Ovary (tissue), 9 donors: ENCODE measurements around the gene FSTL3. TPM values are rescaled to one million over a fixed set of nuclear protein-coding genes. Genes with fewer than 3 reads are reported as not detected.

Experiments used
- DNase-seq, 5 donors: peaks; one replicate each; pipeline ENCODE4 v3.0.0-alpha.2; 2019 to 2020
- H3K27ac ChIP-seq, 2 donors: fragments of 200-600 bp; one replicate each; pipeline versions ENCODE4 v1.5.1 to v1.8.0; 2019 to 2022
- H3K27me3 ChIP-seq: fragments of 200-600 bp; one replicate; pipeline ENCODE4 v1.8.0; 2022
- H3K36me3 ChIP-seq: fragments of 200-600 bp; sonication (generic); one replicate; pipeline ENCODE4 v1.5.1; 2019
- H3K4me1 ChIP-seq: one replicate; pipeline ENCODE4 v1.8.1; 2013; ENCODE audit warnings: mild to moderate bottlenecking, moderate library complexity; ENCODE audit not compliant: insufficient read depth
- H3K4me3 ChIP-seq: fragments of 200-600 bp; sonication (generic); one replicate; pipeline ENCODE4 v1.5.1; 2017
- H3K9me3 ChIP-seq, 2 donors: fragments of 200-600 bp in 1 of 2; sonication (generic) in 1 of 2; one replicate each; pipeline versions ENCODE4 v1.5.1 to v1.8.1; 2013 to 2019; ENCODE audit warnings: mild to moderate bottlenecking in 1 of 2, moderate library complexity in 1 of 2
- EP300 ChIP-seq: sonication (generic); formaldehyde crosslinking; IDR thresholded peaks from one replicate; pipeline ENCODE4 v1.6.1; 2017; ENCODE audit warnings: antibody characterized with exemption
- POLR2A ChIP-seq: fragments of 450-650 bp; IDR thresholded peaks from one replicate; pipeline ENCODE4 v1.6.1; 2017; ENCODE audit warnings: antibody characterized with exemption, mild to moderate bottlenecking, moderate library complexity
- WGBS, 3 donors: extraction: QIAGEN DNeasy Blood & Tissue Kit in 1 of 3; methylation state at CpG; one replicate each; pipeline versions ENCODE4 v1.1.5 to v1.1.7; 2013 to 2017; 5-methylcytosine and 5-hydroxymethylcytosine counted together
- intact Hi-C, 4 donors: fragments of 100-400 bp; cut with DNase I; formaldehyde crosslinking; loops; one replicate each; pipeline versions ENCODE4 v1.11.0 to v1.15.1; 2022 to 2023
- polyA plus RNA-seq, 2 donors: library from polyadenylated mRNA; stranded (reverse); fragments of 200-250 nt in 1 of 2; fragments of 350-450 nt in 1 of 2; fragmentation: Illumina TruSeq in 1 of 2; extraction: RNeasy Lipid Tissue Mini Kit (QIAGEN cat#74804) in 1 of 2; gene quantifications; one replicate each; pipeline ENCODE4 v1.2.3, GENCODE V29; 2013 to 2014
- total RNA-seq, 7 donors: library from RNA; depleted of rRNA in 2 of 7; stranded (reverse); fragments of >200 nt in 2 of 7; fragmentation: NEBNext Ultra II Directional in 3 of 7; extraction: Animal tissue kit (Norgen Biotek cat#: 25700) in 3 of 7; gene quantifications; one replicate each; pipeline versions ENCODE4 v1.1.0 to v1.2.4, GENCODE V29; 2016 to 2023
- TF ChIP-seq, protein P1 (sequence below), 3 donors: fragments of 450-650 bp in 2 of 3; fragments of 200-600 bp in 1 of 3; IDR thresholded peaks; one replicate each; pipeline versions ENCODE4 v1.5.1 to v1.8.0; 2016 to 2022; ENCODE audit warnings: antibody characterized with exemption in 3 of 3, mild to moderate bottlenecking in 1 of 3
- donor health status: DM: no; HTN: no; CAD: no; lungs with moderate emphysema.
- donor health status: DM: no; HTN: no; CAD: no.
- donor health status: Bipolar disorder and iron deficiency.
- donor health status: DM: yes; HTN: yes; CAD: no.
- donor health status: DM: no; HTN: no; CAD: no.
- donor health status: DM: yes; HTN: yes; CAD: no.

The FSTL3 gene
- total and polyA plus RNA-seq, 9 donors, result 16.9 to 141 (median 39.9) TPM

GRCh38 chr19:722553-723101 is 46.4 kb downstream of the FSTL3 start:
- Histone ChIP-seq H3K27me3 (no peaks in the 10 kb centered on the region), H3K36me3 (no peaks in the 10 kb centered on the region), H3K4me1 (peaks cover 18% of the 10 kb centered on the region), H3K27ac (peak overlapping the region; percentile 7 to 66), H3K9me3 (no peaks in the 10 kb centered on the region), H3K4me3 (no peak overlapping the region)
- intact Hi-C loops, result loop anchor here in 1 of 4 donors (5.0 kb wide), 1 partner anchor 45 kb away; the partner anchor contains the start of gene FSTL3
- no peak for TF ChIP-seq EP300
- TF ChIP-seq, protein P1, sequence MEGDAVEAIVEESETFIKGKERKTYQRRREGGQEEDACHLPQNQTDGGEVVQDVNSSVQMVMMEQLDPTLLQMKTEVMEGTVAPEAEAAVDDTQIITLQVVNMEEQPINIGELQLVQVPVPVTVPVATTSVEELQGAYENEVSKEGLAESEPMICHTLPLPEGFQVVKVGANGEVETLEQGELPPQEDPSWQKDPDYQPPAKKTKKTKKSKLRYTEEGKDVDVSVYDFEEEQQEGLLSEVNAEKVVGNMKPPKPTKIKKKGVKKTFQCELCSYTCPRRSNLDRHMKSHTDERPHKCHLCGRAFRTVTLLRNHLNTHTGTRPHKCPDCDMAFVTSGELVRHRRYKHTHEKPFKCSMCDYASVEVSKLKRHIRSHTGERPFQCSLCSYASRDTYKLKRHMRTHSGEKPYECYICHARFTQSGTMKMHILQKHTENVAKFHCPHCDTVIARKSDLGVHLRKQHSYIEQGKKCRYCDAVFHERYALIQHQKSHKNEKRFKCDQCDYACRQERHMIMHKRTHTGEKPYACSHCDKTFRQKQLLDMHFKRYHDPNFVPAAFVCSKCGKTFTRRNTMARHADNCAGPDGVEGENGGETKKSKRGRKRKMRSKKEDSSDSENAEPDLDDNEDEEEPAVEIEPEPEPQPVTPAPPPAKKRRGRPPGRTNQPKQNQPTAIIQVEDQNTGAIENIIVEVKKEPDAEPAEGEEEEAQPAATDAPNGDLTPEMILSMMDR (IDR thresholded peaks at IDR 0.05), result no peak
- TF ChIP-seq POLR2A, result no peak
- WGBS, 3 donors, result 30 to 40% (median 33%) methylated on average over 16 to 17 of the region's 17 CpGs
- peak; percentile 55 to 76 (median 58) for DNase-seq

GRCh38 chr19:723247-723646 is 47.1 kb downstream of the FSTL3 start:
- Histone ChIP-seq H3K27ac (peak overlapping the region; percentile 7 to 66), H3K9me3 (no peaks in the 10 kb centered on the region), H3K4me3 (no peak overlapping the region), H3K4me1 (peaks cover 18% of the 10 kb centered on the region), H3K36me3 (no peaks in the 10 kb centered on the region), H3K27me3 (no peaks in the 10 kb centered on the region)
- DNase-seq, result peak in 3 of 5 donors; percentile 55 to 72 (median 57)
- TF ChIP-seq, protein P1 (IDR thresholded peaks at IDR 0.05), result no peak
- TF ChIP-seq POLR2A (no peak), EP300 (no peak)
- intact Hi-C loops, result loop anchor here in 1 of 4 donors (5.0 kb wide), 1 partner anchor 46 kb away; the partner anchor contains the start of gene FSTL3
- 38 to 59% (median 47%) methylated on average over 13 of the region's 13 CpGs for WGBS, 3 donors

GRCh38 chr19:723714-724113 is 47.5 kb downstream of the FSTL3 start:
- no peaks in the 10 kb centered on the region for H3K9me3 ChIP-seq
- intact Hi-C loops, result loop anchor here in 1 of 4 donors (5.0 kb wide), 1 partner anchor 46 kb away; the partner anchor contains the start of gene FSTL3
- H3K36me3 ChIP-seq, result no peaks in the 10 kb centered on the region
- peaks cover 15% of the 10 kb centered on the region for H3K4me1 ChIP-seq
- 85 to 92% (median 87%) methylated on average over 18 of the region's 18 CpGs for WGBS, 3 donors
- no peaks in the 10 kb centered on the region for H3K27me3 ChIP-seq
- no peak overlapping the region for H3K4me3 ChIP-seq
- peak overlapping the region in 1 of 2 donors; percentile 7 for H3K27ac ChIP-seq
- TF ChIP-seq, protein P1 (IDR thresholded peaks at IDR 0.05), result no peak
- TF ChIP-seq EP300 (no peak), POLR2A (no peak)
- DNase-seq, result no peak

- Histone ChIP-seq H3K27me3 (no peaks in the 10 kb centered on the region), H3K4me1 (peaks cover 5% of the 10 kb centered on the region), H3K9me3 (no peaks in the 10 kb centered on the region), H3K27ac (no peak overlapping the region), H3K4me3 (no peak overlapping the region), H3K36me3 (no peaks in the 10 kb centered on the region)
- 86 to 90% (median 87%) methylated on average over 13 of the region's 13 CpGs for WGBS, 3 donors
- DNase-seq, result no peak
- TF ChIP-seq EP300, result no peak
- TF ChIP-seq POLR2A, result no peak
- TF ChIP-seq, protein P1 (IDR thresholded peaks at IDR 0.05), result no peak
- intact Hi-C loops, result no loop called here
Measured at GRCh38 chr19:725461-726089, 49.4 kb downstream of the FSTL3 start.
